Body of pancreas (tissue), 4 donors: ENCODE data around the gene CAPG.
"Not testable (repeated sequence)": the region's sequence is repeated elsewhere in the genome, so short reads cannot be mapped to it uniquely, and the experiment has no call there.

Experiments used
- POLR2A ChIP-seq, 3 donors: fragments of 450-650 bp; IDR thresholded peaks; one replicate each; pipeline ENCODE4 v1.6.1; 2016; ENCODE audit warnings: antibody characterized with exemption in 3 of 3, mild to moderate bottlenecking in 2 of 3
- TF ChIP-seq, protein P1 (sequence below), 7 experiments: fragments of 450-650 bp in 4 of 7; fragments of 200-600 bp in 3 of 7; sonication (generic) in 3 of 7; IDR thresholded peaks; one replicate each; pipeline ENCODE4 v1.5.1; 2016 to 2019; ENCODE audit warnings: antibody characterized with exemption in 7 of 7

DNA sequence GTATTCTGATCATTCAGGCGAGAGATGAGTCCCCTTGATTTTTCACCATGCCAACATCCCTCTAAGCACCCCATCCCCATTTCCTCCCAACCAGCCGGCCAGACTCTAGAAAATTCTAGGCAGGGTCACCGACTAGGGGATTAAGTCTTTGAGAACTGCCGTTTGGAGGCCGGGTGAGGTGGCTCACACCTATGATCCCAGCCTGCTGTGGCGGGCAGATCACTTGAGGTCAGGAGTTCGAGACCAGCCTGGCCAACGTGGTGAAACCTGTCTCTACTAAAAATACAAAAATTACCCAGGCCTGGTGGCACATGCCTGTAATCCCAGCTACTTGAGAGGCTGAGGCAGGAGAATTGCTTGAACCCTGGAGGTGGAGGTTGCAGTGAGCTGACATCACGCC lies 29.4 kb upstream of the CAPG start:
- TF ChIP-seq, protein P1, sequence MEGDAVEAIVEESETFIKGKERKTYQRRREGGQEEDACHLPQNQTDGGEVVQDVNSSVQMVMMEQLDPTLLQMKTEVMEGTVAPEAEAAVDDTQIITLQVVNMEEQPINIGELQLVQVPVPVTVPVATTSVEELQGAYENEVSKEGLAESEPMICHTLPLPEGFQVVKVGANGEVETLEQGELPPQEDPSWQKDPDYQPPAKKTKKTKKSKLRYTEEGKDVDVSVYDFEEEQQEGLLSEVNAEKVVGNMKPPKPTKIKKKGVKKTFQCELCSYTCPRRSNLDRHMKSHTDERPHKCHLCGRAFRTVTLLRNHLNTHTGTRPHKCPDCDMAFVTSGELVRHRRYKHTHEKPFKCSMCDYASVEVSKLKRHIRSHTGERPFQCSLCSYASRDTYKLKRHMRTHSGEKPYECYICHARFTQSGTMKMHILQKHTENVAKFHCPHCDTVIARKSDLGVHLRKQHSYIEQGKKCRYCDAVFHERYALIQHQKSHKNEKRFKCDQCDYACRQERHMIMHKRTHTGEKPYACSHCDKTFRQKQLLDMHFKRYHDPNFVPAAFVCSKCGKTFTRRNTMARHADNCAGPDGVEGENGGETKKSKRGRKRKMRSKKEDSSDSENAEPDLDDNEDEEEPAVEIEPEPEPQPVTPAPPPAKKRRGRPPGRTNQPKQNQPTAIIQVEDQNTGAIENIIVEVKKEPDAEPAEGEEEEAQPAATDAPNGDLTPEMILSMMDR (IDR thresholded peaks at IDR 0.05), result not testable (repeated sequence)
- not testable (repeated sequence) for TF ChIP-seq POLR2A (IDR thresholded peaks at IDR 0.05)
